Measurements from ENCODE around the gene APH1B.
A peak's percentile ranks its signal among the peaks of the same experiment; 100 is the strongest.
"Not testable (repeated sequence)": the region's sequence is repeated elsewhere in the genome, so short reads cannot be mapped to it uniquely, and the experiment has no call there.

Gene APH1B

DNA sequence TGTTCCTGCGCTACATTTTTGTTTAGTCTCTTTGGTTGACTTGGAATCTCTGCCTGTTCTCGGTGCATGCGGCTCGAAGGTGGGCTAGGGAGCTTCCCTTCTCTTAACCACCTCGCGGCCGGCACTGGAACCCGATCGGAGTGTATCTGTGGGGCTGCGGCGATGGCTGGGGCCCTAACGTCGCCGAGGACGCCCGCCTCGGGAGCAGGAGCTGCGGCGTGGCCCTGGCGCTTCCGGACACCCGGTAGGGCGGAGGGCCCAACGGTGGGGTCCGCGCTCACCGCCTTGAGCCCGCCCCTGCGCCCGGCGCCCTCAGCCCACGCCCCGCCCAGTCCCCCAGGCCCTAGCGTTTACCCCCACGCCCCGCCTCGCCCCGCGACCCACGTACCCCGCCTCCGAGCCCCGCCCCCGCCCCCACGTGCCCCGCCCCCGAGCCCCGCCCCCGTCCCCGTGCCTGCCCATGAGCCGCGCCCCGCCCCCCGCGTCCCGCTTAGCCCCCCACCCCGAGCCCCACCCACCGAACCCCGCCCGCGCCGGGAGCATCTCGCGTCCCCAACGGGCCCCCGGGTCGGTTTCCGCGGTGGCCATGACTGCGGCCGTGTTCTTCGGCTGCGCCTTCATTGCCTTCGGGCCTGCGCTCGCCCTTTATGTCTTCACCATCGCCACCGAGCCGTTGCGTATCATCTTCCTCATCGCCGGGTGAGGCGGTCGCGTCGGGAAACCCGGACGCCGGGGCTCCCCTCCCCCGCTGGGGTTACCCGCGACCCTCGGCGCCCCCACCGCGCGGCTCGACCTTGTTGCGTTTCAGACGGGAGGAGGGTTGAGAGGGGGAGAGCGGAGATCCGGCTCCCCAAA, at the start of gene APH1B:
TSS of gene APH1B (plus strand) at position 568 of the 855 bp plus-strand sequence. CDS start at position 587, 19 bp downstream.
- peak; percentile 41 to 82 for DNase-seq (ENCODE audit: low read depth in 2 of 2)

DNA sequence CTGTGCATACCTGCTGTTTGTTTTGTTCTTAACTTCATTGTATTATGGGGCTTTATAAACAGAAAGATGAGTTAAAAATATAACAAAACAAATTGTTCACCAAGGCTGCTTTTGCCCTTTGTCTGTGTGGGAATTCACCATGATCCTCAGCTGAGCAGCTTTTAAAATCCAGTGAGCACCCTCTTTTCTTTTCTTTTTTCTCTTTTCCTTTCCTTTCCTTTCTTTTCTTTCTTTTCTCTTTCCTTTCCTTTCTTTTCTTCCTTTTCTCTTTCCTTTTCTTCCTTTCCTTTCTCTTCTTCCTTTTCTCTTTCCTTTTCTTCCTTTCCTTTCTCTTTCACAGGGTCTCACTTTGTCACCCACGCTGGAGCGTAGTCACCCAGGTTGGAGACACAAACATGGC, 49.7 kb upstream of the APH1B start:
- no peak for DNase-seq (ENCODE audit: low read depth in 2 of 2)

DNA sequence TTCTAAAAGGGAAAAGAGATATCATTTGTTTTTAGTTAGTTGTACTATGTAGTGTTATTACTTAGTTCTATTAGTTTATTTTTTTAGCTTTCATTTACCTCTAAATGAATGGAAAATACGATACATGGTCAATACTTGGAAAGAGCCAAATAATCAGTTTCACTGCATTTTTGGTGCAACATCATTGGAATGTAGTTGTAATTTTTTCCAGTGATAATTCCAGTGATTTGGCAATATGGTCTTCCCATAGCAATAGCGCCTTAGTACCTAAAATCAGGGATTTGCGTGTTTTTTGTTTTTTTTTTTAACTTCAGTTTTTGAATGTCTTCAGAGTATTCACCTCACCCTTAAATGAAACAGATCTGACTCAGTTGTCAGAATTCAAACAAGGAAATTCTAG, 46.2 kb upstream of the APH1B start:
- no peak for DNase-seq (ENCODE audit: low read depth in 2 of 2)

GRCh38 chr15:63231706-63232105, 45.7 kb upstream of the APH1B start:
- DNase-seq (ENCODE audit: low read depth in 2 of 2): no peak

GRCh38 chr15:63232405-63232804, 45.0 kb upstream of the APH1B start:
- no peak for DNase-seq (ENCODE audit: low read depth in 2 of 2)

DNA sequence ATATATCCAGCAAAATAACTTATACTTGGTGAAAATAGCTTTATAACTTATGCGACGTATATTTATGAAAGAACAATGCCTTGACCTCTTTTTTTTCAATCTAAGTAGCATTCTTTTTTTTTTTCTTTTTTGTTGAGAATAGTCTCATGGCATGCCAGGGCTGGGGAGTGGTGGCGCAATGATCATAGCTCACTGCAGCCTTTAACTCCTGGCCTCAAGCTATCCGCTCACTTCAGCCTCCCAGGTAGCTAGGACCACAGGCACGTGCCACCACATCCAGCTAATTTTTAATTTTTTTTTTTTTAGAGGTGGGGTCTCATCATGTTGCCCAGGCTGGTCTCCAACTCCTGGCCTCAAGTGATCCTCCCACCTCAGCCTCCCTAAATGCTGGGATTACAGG, 44.5 kb upstream of the APH1B start:
- DNase-seq (ENCODE audit: low read depth in 2 of 2): no peak

- no peak for DNase-seq (ENCODE audit: low read depth in 2 of 2)
Measured at GRCh38 chr15:63233667-63234423, 43.6 kb upstream of the APH1B start.

GRCh38 chr15:63234451-63234870, 42.9 kb upstream of the APH1B start:
- no peak for DNase-seq (ENCODE audit: low read depth in 2 of 2)

GRCh38 chr15:63236272-63236671, 41.1 kb upstream of the APH1B start:
- no peak for DNase-seq (ENCODE audit: low read depth in 2 of 2)

- not testable (repeated sequence) for DNase-seq (ENCODE audit: low read depth in 2 of 2)
Measured at GRCh38 chr15:63237086-63237485, 40.3 kb upstream of the APH1B start.

DNA sequence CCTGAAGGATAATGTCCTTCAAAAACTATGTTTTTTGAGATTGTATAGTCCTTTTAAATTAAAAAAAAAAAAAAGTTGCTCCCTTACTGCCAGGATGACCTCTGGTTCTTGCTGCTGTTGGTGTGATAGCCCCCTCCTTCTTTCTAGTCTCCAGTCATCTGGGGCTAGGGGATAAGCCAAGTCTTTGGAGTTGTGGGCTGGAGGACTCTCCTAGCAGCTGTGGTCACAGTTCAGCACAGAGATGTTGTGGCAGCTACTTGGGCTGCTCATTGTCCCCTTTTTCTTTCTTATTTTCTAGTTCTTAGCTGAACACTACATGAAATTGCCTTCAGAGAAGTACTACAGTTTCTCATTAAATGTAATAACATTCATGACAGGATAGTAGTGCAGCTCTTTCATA, 39.2 kb upstream of the APH1B start:
- no peak for DNase-seq (ENCODE audit: low read depth in 2 of 2)

- DNase-seq (ENCODE audit: low read depth in 2 of 2): no peak
Measured at GRCh38 chr15:63238796-63239195, 38.6 kb upstream of the APH1B start.

DNA sequence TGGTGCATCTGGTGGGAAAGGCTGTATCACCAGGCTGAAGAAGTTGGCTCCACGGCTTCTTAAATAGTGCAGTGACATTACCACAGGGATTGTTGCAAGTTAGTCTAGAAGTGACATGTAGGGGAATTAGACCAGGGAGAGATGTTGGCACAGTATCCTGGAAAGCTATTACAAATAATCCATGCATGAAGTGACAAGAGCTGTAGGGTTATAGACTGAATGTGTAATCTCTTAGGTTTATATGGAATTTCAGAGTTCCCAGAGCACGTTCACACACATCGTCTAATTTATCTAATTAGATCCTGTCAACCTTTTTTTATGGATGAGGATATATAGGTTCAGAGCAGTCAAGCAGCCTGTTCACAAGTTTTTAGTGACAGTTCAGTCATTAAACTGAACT, 37.3 kb upstream of the APH1B start:
- no peak for DNase-seq (ENCODE audit: low read depth in 2 of 2)

DNA sequence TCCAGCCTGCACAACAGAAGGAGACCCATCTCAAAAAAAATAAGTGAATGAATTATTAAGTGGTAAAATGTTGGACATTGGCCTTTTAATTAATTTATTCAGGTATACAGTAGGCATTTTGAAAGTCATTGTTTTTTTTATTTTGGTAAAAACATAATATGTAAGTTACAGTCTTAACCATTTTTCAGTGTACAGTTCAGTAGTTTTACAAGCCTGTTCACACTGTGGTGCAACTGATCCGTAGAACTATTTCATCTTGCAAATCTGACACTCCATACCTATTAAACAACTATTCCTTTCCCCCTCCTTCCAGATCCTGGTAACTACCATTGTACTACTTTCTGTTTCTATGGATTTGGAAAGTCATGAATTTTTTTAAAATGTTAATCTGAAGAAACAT, 36.1 kb upstream of the APH1B start:
- no peak for DNase-seq (ENCODE audit: low read depth in 2 of 2)

DNA sequence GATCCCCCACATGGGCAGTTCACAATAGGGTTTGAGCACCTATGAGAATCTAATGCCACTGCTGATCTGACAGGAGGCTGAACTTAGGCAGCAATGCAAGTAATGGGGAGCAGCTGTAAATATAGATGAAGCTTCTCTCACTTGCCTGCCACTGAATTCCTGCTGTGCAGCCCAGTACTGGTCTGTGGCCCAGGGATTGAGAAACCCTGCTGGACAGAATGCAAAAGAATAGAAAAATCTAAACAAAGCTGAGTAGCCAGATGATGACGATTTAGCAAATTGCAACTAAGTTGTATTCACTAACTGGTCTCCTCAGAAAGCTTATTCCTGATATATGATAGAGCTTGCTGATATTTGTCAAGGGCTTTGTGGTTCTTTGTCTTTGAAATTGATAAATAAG, 34.3 kb upstream of the APH1B start:
- no peak for DNase-seq (ENCODE audit: low read depth in 2 of 2)

- no peak for DNase-seq (ENCODE audit: low read depth in 2 of 2)
Measured at GRCh38 chr15:63243776-63244175, 33.6 kb upstream of the APH1B start.

- no peak for DNase-seq (ENCODE audit: low read depth in 2 of 2)
Measured at GRCh38 chr15:63244399-63244798, 33.0 kb upstream of the APH1B start.

DNA sequence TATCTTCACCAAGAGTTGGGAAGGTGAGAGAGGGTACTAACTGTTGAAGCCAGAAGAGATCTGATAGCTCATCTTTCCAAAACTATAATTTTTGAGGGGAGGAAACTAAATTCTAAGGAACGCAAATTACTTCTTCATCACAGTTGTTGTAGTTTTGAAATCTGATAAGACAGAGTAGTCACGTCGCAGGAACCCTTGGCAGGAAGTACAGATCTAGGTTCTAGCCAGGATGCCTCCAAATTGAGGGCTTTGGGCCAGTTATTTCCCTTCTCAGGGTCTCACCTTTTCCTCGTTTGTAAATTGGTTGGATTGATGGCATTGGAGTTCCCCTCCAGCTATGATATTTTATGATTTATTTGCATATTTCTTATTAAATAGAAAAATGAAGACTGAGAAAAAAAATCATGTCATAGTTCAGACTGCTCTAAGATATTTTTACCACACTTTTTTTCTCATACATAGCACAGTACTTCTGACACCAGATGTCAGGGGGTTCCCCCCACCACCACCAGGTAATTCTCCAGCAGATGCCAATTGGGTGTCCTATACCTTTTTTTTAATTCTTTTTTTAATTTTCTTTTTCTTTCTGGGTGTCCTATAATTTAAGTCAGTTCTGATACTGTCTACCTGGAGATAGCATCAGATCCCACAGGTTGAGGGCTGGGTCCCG, 32.3 kb upstream of the APH1B start:
- no peak for DNase-seq (ENCODE audit: low read depth in 2 of 2)

- DNase-seq (ENCODE audit: low read depth in 2 of 2): no peak
Measured at GRCh38 chr15:63246691-63247469, 30.5 kb upstream of the APH1B start.

DNA sequence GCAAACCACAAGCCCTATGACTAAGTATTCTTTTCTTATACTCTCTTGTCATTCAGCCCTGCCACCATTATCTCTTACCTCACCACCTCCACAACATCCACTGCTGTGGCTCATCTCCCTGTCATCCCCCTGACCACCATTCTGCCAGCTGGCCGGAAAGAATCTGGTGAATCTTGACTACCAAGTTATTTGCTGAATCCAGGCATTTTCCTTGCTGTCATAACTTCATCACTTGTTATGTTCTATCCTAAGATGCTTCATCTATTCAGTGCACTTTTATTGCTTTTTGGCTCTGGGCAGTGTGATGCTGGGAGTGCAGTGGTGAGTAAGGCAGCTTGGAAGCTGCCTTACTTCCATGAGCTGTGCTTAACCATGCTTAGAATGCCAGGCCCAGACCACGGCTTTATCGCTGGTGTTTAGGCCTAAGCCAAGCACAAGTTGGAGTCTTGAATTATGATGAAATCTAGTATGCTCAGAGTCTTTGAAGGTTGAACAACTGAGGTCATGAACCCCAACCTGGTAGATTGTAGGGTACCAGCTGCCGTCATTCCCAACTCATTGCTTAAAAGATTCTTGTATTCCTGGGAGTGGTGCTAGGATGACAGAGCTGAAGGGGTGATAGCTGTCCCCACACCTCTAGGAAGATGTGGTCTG, 27.0 kb upstream of the APH1B start:
- no peak for DNase-seq (ENCODE audit: low read depth in 2 of 2)

DNA sequence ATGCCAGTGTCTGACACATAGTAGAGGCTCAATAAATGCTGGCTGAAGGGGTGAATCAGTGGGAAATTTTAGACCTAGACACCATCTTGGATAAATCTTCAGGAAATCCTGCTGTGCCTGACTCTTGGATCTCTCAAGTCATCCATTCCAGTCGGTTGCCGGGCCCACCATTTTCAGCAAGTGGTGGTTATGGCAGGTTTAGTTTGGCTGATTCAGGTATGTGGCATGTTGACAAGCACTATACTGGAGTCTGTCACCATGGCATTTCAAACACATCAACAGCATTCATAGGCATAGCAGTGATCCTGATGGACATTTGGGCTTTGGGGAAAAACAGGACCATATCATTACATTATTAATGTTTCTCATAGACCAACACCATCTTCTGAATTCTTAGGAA, 25.7 kb upstream of the APH1B start:
- DNase-seq (ENCODE audit: low read depth in 2 of 2): no peak
